HG03159 (cell line): ENCODE results near the gene RREB1.
A peak's percentile ranks its signal among the peaks of the same experiment; 100 is the strongest.

Experiments
- ATAC-seq: cut with Tn5 transposase; IDR thresholded peaks from one replicate; pipeline ENCODE4 v1.9.1; 2021; ENCODE audit warnings: mild to moderate bottlenecking, moderate library complexity; ENCODE audit not compliant: unreplicated experiment

Gene RREB1, protein sequence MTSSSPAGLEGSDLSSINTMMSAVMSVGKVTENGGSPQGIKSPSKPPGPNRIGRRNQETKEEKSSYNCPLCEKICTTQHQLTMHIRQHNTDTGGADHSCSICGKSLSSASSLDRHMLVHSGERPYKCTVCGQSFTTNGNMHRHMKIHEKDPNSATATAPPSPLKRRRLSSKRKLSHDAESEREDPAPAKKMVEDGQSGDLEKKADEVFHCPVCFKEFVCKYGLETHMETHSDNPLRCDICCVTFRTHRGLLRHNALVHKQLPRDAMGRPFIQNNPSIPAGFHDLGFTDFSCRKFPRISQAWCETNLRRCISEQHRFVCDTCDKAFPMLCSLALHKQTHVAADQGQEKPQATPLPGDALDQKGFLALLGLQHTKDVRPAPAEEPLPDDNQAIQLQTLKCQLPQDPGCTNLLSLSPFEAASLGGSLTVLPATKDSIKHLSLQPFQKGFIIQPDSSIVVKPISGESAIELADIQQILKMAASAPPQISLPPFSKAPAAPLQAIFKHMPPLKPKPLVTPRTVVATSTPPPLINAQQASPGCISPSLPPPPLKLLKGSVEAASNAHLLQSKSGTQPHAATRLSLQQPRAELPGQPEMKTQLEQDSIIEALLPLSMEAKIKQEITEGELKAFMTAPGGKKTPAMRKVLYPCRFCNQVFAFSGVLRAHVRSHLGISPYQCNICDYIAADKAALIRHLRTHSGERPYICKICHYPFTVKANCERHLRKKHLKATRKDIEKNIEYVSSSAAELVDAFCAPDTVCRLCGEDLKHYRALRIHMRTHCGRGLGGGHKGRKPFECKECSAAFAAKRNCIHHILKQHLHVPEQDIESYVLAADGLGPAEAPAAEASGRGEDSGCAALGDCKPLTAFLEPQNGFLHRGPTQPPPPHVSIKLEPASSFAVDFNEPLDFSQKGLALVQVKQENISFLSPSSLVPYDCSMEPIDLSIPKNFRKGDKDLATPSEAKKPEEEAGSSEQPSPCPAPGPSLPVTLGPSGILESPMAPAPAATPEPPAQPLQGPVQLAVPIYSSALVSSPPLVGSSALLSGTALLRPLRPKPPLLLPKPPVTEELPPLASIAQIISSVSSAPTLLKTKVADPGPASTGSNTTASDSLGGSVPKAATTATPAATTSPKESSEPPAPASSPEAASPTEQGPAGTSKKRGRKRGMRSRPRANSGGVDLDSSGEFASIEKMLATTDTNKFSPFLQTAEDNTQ (N-terminal part only)

DNA sequence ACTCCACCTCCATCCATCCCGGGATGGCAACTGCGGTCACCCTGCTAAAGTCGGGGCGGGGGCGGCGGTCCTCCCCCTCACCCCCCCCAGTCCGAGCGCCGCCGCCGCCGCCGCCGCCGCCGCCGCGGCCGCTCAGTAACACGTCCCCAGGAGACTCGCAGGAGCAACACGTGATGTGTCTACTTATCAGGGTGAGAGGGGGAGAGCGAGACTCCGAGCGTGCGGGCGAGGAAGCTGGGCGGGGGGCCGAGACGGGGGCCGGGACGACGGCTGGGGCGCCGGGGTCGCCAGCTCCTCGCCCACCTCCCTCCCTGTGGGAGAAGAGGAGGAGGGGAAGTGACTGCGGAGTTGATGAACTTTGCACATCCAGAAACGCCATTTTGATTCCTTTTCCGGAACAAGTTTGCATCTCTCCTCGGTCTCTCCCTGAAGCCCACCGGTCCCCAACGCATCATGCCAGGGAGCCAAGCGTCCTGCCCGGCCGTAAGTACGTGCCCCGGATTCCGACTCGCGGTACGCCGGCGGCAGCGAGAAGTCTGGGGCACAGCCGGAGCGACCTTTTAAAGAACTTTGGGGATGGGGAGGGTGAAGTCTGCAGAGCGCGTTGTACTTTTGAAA, at the start of gene RREB1:
RREB1 (plus strand) TSS at position 384 of the 618 bp plus-strand sequence. CDS start 73,951 bp downstream, outside the sequence.
- peak; percentile 53 for ATAC-seq

GRCh38 chr6:7058250-7058923, 49.4 kb upstream of the RREB1 start:
- no peak for ATAC-seq

DNA sequence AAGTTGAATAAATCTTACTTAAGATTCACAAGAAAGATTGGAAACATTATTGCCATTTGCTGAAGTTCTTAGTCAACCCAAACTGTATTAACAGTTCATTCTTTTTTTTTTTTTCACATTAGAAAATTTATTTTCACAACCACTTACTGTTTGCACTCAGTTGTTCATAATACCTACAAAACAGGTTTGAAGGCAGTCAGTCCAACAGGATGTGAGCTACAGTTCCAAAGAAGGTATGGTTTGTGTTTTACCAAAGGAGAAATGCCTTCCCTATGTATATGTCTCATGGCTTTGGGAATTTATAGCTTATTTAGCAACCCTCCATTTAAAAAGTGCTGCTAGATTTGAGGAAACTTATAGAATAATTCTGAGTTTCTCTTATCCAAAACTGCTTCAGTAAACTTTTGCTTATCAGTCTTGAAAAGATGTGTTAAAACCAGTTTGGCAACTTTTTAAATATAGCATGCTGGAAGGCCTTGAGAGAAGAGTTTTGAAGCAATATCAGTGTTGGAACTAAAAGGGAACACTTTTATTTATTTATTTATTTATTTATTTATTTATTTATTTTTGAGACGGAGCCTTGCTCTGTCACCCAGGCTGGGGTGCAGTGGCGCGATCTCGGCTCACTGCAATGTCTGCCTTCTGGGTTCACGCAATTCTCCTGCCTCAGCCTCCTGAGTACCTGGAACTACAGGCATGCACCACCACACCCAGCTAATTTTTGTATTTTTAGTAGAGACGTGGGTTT, 46.8 kb upstream of the RREB1 start:
- no peak for ATAC-seq

DNA sequence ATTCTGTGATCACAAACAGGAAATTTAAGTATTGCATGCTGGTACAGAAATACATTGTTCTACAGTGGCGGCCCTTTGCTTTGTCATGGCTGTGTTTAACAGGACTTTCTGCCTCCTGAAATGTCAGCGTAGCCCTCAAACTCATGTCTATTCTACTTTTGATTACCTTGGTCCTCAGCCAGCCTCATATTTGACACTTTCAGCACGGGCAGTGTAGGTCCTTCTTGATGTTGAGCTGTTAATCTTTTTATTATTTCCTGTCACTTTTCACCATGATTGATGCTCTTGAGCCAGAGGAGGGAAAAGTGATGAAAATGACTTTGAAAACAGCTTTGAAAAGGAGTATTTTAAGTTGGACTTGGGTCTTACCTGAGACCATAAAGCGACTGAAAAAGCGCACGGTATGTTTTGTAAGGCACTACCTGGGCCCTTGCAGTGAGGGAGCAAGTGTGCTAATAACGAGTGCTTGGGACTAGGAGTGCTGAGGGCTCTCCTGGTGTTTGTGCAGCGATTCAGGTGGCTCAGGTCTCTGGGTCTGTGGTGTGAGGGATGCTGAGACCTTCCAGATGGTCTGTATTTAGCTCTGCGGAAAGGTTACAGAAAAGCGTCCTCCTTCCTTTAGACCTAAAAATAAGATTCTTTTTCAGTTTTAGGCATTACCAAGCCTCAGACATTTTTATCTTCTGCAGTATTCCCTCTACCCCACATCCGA, 45.2 kb upstream of the RREB1 start:
- no peak for ATAC-seq

DNA sequence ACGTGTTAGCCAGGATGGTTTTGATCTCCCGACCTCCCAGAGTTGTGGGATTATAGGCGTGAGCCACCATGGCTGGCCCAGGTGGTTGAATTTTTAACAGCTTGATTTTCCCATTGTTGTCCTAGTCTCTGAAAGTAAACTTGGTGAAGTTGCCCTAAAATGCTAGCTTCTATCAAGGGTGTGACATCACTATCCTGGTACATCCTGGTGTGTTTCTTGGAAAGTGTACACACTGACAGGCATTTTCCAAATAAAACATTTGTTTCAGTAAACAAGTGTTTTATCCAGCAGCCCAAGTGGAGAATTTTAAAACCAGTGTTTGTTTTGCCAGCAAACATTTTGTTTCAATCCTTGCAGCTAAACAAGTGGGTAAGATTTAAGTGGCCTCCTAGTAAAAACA, 40.5 kb upstream of the RREB1 start:
- no peak for ATAC-seq

DNA sequence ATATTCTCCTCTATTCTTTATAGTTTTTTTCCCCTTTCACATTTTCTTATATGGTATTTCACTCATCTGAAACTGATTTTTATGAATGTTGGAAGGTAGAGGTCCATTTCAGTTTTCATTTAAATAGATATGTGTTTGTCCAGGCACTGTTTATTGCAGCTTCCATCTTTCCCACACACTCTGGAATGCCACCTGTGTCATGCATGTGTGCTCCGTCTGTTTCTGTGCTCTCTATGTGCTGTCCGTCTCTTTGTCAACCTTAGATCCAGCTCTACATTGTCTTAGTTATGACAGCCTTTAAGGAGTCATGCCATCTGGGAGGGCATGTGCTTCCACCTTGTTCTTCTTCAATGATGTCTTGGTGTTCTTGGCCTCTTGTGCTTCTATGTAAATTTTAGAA, 36.4 kb upstream of the RREB1 start:
- no peak for ATAC-seq

- no peak for ATAC-seq
Measured at GRCh38 chr6:7073082-7073820, 34.5 kb upstream of the RREB1 start.

DNA sequence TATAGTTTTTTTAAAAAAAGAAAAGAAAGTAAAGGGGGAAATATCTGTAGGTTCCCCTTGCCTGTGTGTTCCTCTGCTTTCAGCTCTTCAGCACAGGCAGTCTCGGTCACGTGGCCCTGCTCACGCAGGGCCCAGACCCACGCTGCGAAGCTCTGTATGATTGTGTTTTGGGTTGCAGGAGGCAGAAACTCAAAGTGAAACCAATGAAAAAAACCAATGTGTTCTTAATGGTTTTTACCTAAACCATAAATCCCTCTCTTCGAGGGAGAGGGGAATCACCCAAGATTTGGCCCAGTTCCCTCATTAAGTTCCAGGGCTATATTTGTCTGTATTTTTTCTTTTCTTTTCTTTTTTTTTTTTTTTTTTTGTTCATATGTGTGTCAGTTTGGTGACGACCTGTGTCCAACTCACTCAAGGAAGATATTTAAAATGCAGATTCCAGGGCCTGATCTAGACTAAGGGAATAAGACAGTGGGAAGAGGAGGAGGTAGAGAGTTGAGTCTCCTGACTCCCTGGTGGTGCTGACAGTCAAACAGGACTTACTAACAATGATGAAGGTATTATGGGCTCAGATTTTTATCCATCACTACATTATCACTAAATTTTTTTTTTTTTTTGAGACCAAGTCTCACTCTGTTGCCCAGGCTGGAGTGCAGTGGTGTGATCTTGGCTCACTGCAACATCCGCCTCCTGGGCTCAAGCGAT, 33.8 kb upstream of the RREB1 start:
- ATAC-seq = peak; percentile 96

- no peak for ATAC-seq
Measured at GRCh38 chr6:7074870-7075269, 32.9 kb upstream of the RREB1 start.

- no peak for ATAC-seq
Measured at GRCh38 chr6:7075341-7076000, 32.3 kb upstream of the RREB1 start.

- ATAC-seq = no peak
Measured at GRCh38 chr6:7077856-7078255, 29.9 kb upstream of the RREB1 start.

DNA sequence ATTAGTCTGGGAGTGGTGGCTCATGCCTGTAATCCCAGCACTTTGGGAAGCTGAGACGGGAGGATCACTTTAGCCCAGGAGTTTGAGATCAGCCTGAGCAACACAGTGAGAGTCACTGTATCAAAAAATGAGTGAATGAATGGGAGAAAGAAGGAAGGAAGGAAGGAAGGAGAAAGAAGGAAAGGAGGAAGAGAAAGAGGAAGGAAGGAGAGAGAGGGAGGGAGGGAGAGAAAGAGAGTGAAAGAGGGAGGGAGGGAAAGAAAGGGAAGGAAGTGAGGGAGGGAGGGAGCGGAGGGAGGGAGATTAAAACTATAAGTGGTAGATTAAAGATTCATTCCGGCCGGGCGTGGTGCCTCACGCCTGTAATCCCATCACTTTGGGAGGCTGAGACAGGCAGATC, 28.9 kb upstream of the RREB1 start:
- no peak for ATAC-seq

DNA sequence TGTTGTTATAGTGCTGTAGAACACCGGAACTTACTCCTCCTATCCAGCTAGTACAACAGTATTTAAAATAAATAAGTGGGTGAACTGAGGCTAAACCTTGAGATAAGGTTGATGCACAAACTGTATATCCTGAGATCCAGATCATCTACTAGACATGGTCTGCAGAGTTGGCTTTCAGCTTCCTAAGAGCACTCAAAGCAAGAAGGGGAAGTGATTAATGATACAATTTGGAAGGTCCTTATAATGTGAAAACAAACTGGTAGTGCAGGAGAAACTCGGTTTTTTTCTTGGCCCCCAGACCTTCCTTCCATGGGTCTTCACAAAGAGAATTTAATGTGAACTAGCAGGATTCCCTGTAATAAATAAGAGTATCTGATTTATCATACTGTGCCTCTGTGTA, 27.4 kb upstream of the RREB1 start:
- no peak for ATAC-seq

- peak; percentile 32 for ATAC-seq
Measured at GRCh38 chr6:7085911-7086310, 21.9 kb upstream of the RREB1 start.

- peak; percentile 48 for ATAC-seq
Measured at GRCh38 chr6:7086488-7086887, 21.3 kb upstream of the RREB1 start.

- no peak for ATAC-seq
Measured at GRCh38 chr6:7087066-7087465, 20.7 kb upstream of the RREB1 start.

GRCh38 chr6:7087491-7087979, 20.2 kb upstream of the RREB1 start:
- ATAC-seq = peak; percentile 68
